ENCODE data around the gene TMEM156. TPM values are rescaled to one million over a fixed set of nuclear protein-coding genes. Genes with fewer than 3 reads are reported as not detected.

TMEM156 gene
- total RNA-seq, 4 donors from 2014 or later = not detected

GRCh38 chr4:39050590-39050989 lies 18.4 kb upstream of the TMEM156 start:
- no peaks in the 10 kb centered on the region for H3K9me3 ChIP-seq
- ATAC-seq (no peak), DNase-seq (no peak)
- H3K27me3 ChIP-seq = no peaks in the 10 kb centered on the region
- H3K27ac ChIP-seq = no peak overlapping the region
- intact Hi-C loops (cut with DNase I; ENCODE audit: low total_unique reads) = no loop called here
- H3K4me3 ChIP-seq = no peak overlapping the region
- in situ Hi-C loops (cut with MboI; ENCODE audit: low sequenced_read_pairs in 4 of 4) = no loop called here
- peaks cover 0 to 4% of the 10 kb centered on the region in 2 donors for H3K4me1 ChIP-seq
- no peak for TF ChIP-seq CTCF (IDR thresholded peaks at IDR 0.05 in 4 of 5, conservative IDR thresholded peaks at IDR 0.05 in 1 of 5)
- TF ChIP-seq POLR2A (IDR thresholded peaks at IDR 0.05) = no peak
- H3K36me3 ChIP-seq = no peaks in the 10 kb centered on the region

GRCh38 chr4:39048311-39048710 lies 16.1 kb upstream of the TMEM156 start:
- intact Hi-C loops (cut with DNase I; ENCODE audit: low total_unique reads) (loop anchor here (10.0 kb wide), 1 partner anchor 734 kb away; no protein-coding TSS in a partner anchor), in situ Hi-C loops (cut with MboI; ENCODE audit: low sequenced_read_pairs in 4 of 4) (loop anchor here in 1 of 4 donors (10.0 kb wide), 1 partner anchor 136 kb away; the partner anchor contains the start of gene WDR19)
- Histone ChIP-seq H3K27me3 (no peaks in the 10 kb centered on the region), H3K36me3 (no peaks in the 10 kb centered on the region), H3K4me3 (no peak overlapping the region), H3K27ac (peak overlapping the region in 2 of 4 donors; percentile 31 to 32), H3K4me1 (peaks cover 6 to 14% of the 10 kb centered on the region in 2 donors), H3K9me3 (no peaks in the 10 kb centered on the region)
- TF ChIP-seq POLR2A (IDR thresholded peaks at IDR 0.05) (no peak), CTCF (IDR thresholded peaks at IDR 0.05 in 4 of 5, conservative IDR thresholded peaks at IDR 0.05 in 1 of 5) (no peak)
- ATAC-seq (no peak), DNase-seq (no peak)

GRCh38 chr4:39047681-39048080 lies 15.5 kb upstream of the TMEM156 start:
- TF ChIP-seq CTCF (IDR thresholded peaks at IDR 0.05 in 4 of 5, conservative IDR thresholded peaks at IDR 0.05 in 1 of 5) (no peak), POLR2A (IDR thresholded peaks at IDR 0.05) (no peak)
- Histone ChIP-seq H3K36me3 (no peaks in the 10 kb centered on the region), H3K27ac (peak overlapping the region in 2 of 4 donors; percentile 31 to 32), H3K9me3 (no peaks in the 10 kb centered on the region), H3K4me3 (no peak overlapping the region), H3K4me1 (peaks cover 6 to 17% of the 10 kb centered on the region in 2 donors), H3K27me3 (no peaks in the 10 kb centered on the region)
- in situ Hi-C loops (cut with MboI; ENCODE audit: low sequenced_read_pairs in 4 of 4) (loop anchor here in 1 of 4 donors (10.0 kb wide), 1 partner anchor 137 kb away; the partner anchor contains the start of gene WDR19), intact Hi-C loops (cut with DNase I; ENCODE audit: low total_unique reads) (loop anchor here (10.0 kb wide), 1 partner anchor 733 kb away; no protein-coding TSS in a partner anchor)
- DNase-seq = no peak
- ATAC-seq = no peak

GRCh38 chr4:39046249-39046648 lies 14.0 kb upstream of the TMEM156 start:
- Histone ChIP-seq H3K9me3 (no peaks in the 10 kb centered on the region), H3K36me3 (no peaks in the 10 kb centered on the region), H3K4me3 (peak overlapping the region in 3 of 4 donors; percentile 54 to 72 (median 60)), H3K27ac (peak overlapping the region in 3 of 4 donors; percentile 73 to 87 (median 84)), H3K4me1 (peaks cover 6 to 17% of the 10 kb centered on the region in 2 donors), H3K27me3 (no peaks in the 10 kb centered on the region)
- no peak for DNase-seq
- ATAC-seq = no peak
- no peak for TF ChIP-seq CTCF (IDR thresholded peaks at IDR 0.05 in 4 of 5, conservative IDR thresholded peaks at IDR 0.05 in 1 of 5)
- no peak for TF ChIP-seq POLR2A (IDR thresholded peaks at IDR 0.05)
- intact Hi-C loops (cut with DNase I; ENCODE audit: low total_unique reads) (loop anchor here (10.0 kb wide), 1 partner anchor 731 kb away; no protein-coding TSS in a partner anchor), in situ Hi-C loops (cut with MboI; ENCODE audit: low sequenced_read_pairs in 4 of 4) (loop anchor here in 1 of 4 donors (10.0 kb wide), 1 partner anchor 139 kb away; the partner anchor contains the start of gene WDR19)

All from gastrocnemius medialis (tissue), 4 donors.